OCI-LY1 (cell line): ENCODE results near the gene TRPM5.

Experiments
- H2AFZ ChIP-seq: fragments of 200-600 bp; sonication (generic), shearing (Covaris generic); 2 replicates; pipeline ENCODE4 v1.6.0; 2014; ENCODE audit warnings: antibody characterized with exemption, mild to moderate bottlenecking, low read length
- H3F3A ChIP-seq: fragments of 200-600 bp; sonication (generic), shearing (Covaris generic); 2 replicates; pipeline ENCODE4 v1.6.0; 2014; ENCODE audit warnings: mild to moderate bottlenecking, antibody characterized with exemption, low read length, moderate library complexity; ENCODE audit not compliant: insufficient read depth
- H3K27ac ChIP-seq: fragments of 200-600 bp; sonication (generic); 2 replicates; pipeline ENCODE4 v1.5.1; 2014; ENCODE audit warnings: low read length, mixed run types, mild to moderate bottlenecking, low read depth; ENCODE audit not compliant: poor library complexity, severe bottlenecking
- H3K27me3 ChIP-seq: fragments of 200-600 bp; sonication (generic); 2 replicates; pipeline ENCODE4 v1.6.0; 2014; ENCODE audit warnings: antibody characterized with exemption, mild to moderate bottlenecking, low read length, moderate library complexity; ENCODE audit not compliant: insufficient read depth
- H3K36me3 ChIP-seq: fragments of 200-600 bp; sonication (generic); 2 replicates; pipeline ENCODE4 v1.6.1; 2014; ENCODE audit warnings: mild to moderate bottlenecking, antibody characterized with exemption, low read length, moderate library complexity, mixed read lengths; ENCODE audit not compliant: insufficient read depth
- H3K4me1 ChIP-seq: fragments of 200-600 bp; sonication (generic); 2 replicates; pipeline ENCODE4 v1.5.1; 2014; ENCODE audit warnings: mild to moderate bottlenecking, low read length, moderate library complexity; ENCODE audit not compliant: insufficient read depth, severe bottlenecking
- H3K4me2 ChIP-seq: fragments of 200-600 bp; sonication (generic), shearing (Covaris generic); 2 replicates; pipeline ENCODE4 v1.6.1; 2014; ENCODE audit warnings: low read length
- H3K4me3 ChIP-seq: fragments of 200-600 bp; sonication (generic); 2 replicates; pipeline ENCODE4 v1.5.1; 2014; ENCODE audit warnings: low read length, low read depth, mild to moderate bottlenecking, mixed read lengths; ENCODE audit not compliant: poor library complexity, severe bottlenecking
- H3K79me2 ChIP-seq: fragments of 200-600 bp; shearing (Covaris generic); 2 replicates; pipeline ENCODE4 v1.6.1; 2016; ENCODE audit warnings: mixed run types, low read length, mixed read lengths; ENCODE audit not compliant: insufficient read depth
- H3K9ac ChIP-seq: fragments of 200-600 bp; sonication (generic), shearing (Covaris generic); 2 replicates; pipeline ENCODE4 v1.6.1; 2014; ENCODE audit warnings: mild to moderate bottlenecking, low read length, mixed read lengths
- H3K9me2 ChIP-seq: fragments of 200-600 bp; sonication (generic), shearing (Covaris generic); 2 replicates; pipeline ENCODE4 v1.6.1; 2014; ENCODE audit warnings: low read depth, mild to moderate bottlenecking, low read length, mixed read lengths
- H3K9me3 ChIP-seq: fragments of 200-600 bp; shearing (Covaris generic); 2 replicates; pipeline ENCODE4 v1.6.1; 2014; ENCODE audit warnings: low read length, mixed read lengths
- H4K20me1 ChIP-seq: fragments of 200-600 bp; sonication (generic), shearing (Covaris generic); 2 replicates; pipeline ENCODE4 v1.6.0; 2016; ENCODE audit warnings: mild to moderate bottlenecking, low read length; ENCODE audit not compliant: insufficient read depth
- CTCF ChIP-seq: fragments of 200-600 bp; sonication (generic), shearing (Covaris generic); IDR thresholded peaks from 2 replicates; pipeline ENCODE4 v1.5.1; 2017; ENCODE audit warnings: mild to moderate bottlenecking, antibody characterized with exemption, low read length, moderate library complexity, mixed read lengths
- EZH2 ChIP-seq: fragments of 200-600 bp; sonication (generic), shearing (Covaris generic); IDR thresholded peaks from 2 replicates; pipeline ENCODE4 v1.8.0; 2017; ENCODE audit warnings: borderline replicate concordance, mixed run types, mild to moderate bottlenecking, antibody characterized with exemption, low read length, moderate library complexity, mixed read lengths

Gene TRPM5

DNA sequence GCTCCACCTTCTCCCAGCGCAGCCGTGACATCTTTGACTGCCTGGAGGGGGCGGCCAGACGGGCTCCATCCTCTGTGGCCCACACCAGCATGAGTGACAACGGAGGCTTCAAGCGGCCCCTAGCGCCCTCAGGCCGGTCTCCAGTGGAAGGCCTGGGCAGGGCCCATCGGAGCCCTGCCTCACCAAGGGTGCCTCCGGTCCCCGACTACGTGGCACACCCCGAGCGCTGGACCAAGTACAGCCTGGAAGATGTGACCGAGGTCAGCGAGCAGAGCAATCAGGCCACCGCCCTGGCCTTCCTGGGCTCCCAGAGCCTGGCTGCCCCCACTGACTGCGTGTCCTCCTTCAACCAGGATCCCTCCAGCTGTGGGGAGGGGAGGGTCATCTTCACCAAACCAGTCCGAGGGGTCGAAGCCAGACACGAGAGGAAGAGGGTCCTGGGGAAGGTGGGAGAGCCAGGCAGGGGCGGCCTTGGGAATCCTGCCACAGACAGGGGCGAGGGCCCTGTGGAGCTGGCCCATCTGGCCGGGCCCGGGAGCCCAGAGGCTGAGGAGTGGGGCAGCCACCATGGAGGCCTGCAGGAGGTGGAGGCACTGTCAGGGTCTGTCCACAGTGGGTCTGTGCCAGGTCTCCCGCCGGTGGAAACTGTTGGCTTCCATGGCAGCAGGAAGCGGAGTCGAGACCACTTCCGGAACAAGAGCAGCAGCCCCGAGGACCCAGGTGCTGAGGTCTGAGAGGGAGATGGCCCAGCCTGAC is 41.2 kb downstream of the TRPM5 start:
- no peak overlapping the region for H3K9ac ChIP-seq
- H3K4me2 ChIP-seq, result no peak overlapping the region
- no peak for TF ChIP-seq EZH2
- TF ChIP-seq CTCF, result no peak
- no peaks in the 10 kb centered on the region for H3F3A ChIP-seq
- H2AFZ ChIP-seq, result no peak overlapping the region
- peaks cover 21% of the 10 kb centered on the region for H3K4me1 ChIP-seq
- H3K4me3 ChIP-seq, result no peak overlapping the region
- no peaks in the 10 kb centered on the region for H3K79me2 ChIP-seq
- H3K27me3 ChIP-seq, result no peaks in the 10 kb centered on the region
- H3K36me3 ChIP-seq, result peaks cover 19% of the 10 kb centered on the region
- no peaks in the 10 kb centered on the region for H4K20me1 ChIP-seq
- H3K27ac ChIP-seq, result no peak overlapping the region
- H3K9me2 ChIP-seq, result no peaks in the 10 kb centered on the region
- H3K9me3 ChIP-seq, result no peaks in the 10 kb centered on the region

GRCh38 chr11:2402106-2402505 is 42.2 kb downstream of the TRPM5 start:
- no peaks in the 10 kb centered on the region for H3K27me3 ChIP-seq
- H3K4me3 ChIP-seq, result peak overlapping the region; percentile 86
- peak overlapping the region; percentile 79; the same call in 1 of the 2 replicates for H3K4me2 ChIP-seq
- no peaks in the 10 kb centered on the region for H3F3A ChIP-seq
- no peaks in the 10 kb centered on the region for H3K79me2 ChIP-seq
- no peak overlapping the region; the same call in 1 of the 2 replicates for H3K9ac ChIP-seq
- no peak overlapping the region for H2AFZ ChIP-seq
- TF ChIP-seq EZH2, result no peak
- TF ChIP-seq CTCF, result no peak
- H4K20me1 ChIP-seq, result no peaks in the 10 kb centered on the region
- H3K9me3 ChIP-seq, result no peaks in the 10 kb centered on the region
- peaks cover 21% of the 10 kb centered on the region for H3K4me1 ChIP-seq
- H3K36me3 ChIP-seq, result peaks cover 26% of the 10 kb centered on the region
- no peaks in the 10 kb centered on the region for H3K9me2 ChIP-seq
- H3K27ac ChIP-seq, result no peak overlapping the region

- Histone ChIP-seq H2AFZ (no peak overlapping the region), H3F3A (no peaks in the 10 kb centered on the region), H3K27me3 (no peaks in the 10 kb centered on the region), H3K4me3 (peak overlapping the region; percentile 86), H3K4me1 (peaks cover 21% of the 10 kb centered on the region), H3K9me2 (no peaks in the 10 kb centered on the region), H3K9ac (peak overlapping the region; percentile 95), H4K20me1 (no peaks in the 10 kb centered on the region), H3K4me2 (peak overlapping the region; percentile 79), H3K36me3 (peaks cover 32% of the 10 kb centered on the region), H3K27ac (no peak overlapping the region), H3K9me3 (no peaks in the 10 kb centered on the region), H3K79me2 (no peaks in the 10 kb centered on the region)
- TF ChIP-seq CTCF, result peak; percentile 45
- no peak for TF ChIP-seq EZH2
Observed at GRCh38 chr11:2401436-2401984, 42.8 kb downstream of the TRPM5 start.
